K562 (cell line): ENCODE measurements around the gene SESN3. TPM values are rescaled to one million over a fixed set of nuclear protein-coding genes. Genes with fewer than 3 reads are reported as not detected.

Experiments used
- BDP1 ChIP-seq: IDR thresholded peaks from 3 replicates; pipeline ENCODE4 v1.6.1; 2011; ENCODE audit not compliant: insufficient read length, insufficient read depth
- C11orf30 ChIP-seq: fragments of 450-650 bp; IDR thresholded peaks from 2 replicates; pipeline ENCODE4 v1.6.1; 2016; ENCODE audit warnings: low read depth, mild to moderate bottlenecking
- CEBPB ChIP-seq: fragments of 450-650 bp; IDR thresholded peaks from 2 replicates; pipeline ENCODE4 v1.6.1; 2016; ENCODE audit warnings: missing genetic modification characterization, missing compliant biosample characterization
- CREBBP ChIP-seq: IDR thresholded peaks from one replicate; pipeline ENCODE4 v1.6.1; 2012; ENCODE audit warnings: low read depth, mild to moderate bottlenecking, control low read depth, inconsistent platforms, low read length
- E4F1 ChIP-seq: fragments of 250-450 bp; sonication (Bioruptor Pico); IDR thresholded peaks from 2 replicates; pipeline ENCODE4 v1.5.0; 2021; ENCODE audit warnings: mild to moderate bottlenecking, borderline replicate concordance
- EWSR1 ChIP-seq: fragments of 450-650 bp; IDR thresholded peaks from 2 replicates; pipeline ENCODE4 v1.6.1; 2018; ENCODE audit warnings: borderline replicate concordance, mild to moderate bottlenecking, low read depth, moderate library complexity; ENCODE audit not compliant: partially characterized antibody
- HLTF ChIP-seq: fragments of 450-650 bp; IDR thresholded peaks from 2 replicates; pipeline ENCODE4 v1.6.1; 2016
- HMGN3 ChIP-seq: IDR thresholded peaks from 2 replicates; pipeline ENCODE4 v1.6.1; 2011; ENCODE audit warnings: borderline replicate concordance, low read depth, mild to moderate bottlenecking, mixed read lengths, low read length; ENCODE audit not compliant: insufficient read length; ENCODE audit errors: extremely low read depth
- ILF3 ChIP-seq: fragments of 450-650 bp; IDR thresholded peaks from 2 replicates; pipeline ENCODE4 v1.6.1; 2018; ENCODE audit warnings: antibody characterized with exemption, mild to moderate bottlenecking, moderate library complexity, borderline replicate concordance
- KDM2B ChIP-seq: fragments of 250-450 bp; sonication (Bioruptor Pico); IDR thresholded peaks from 2 replicates; pipeline ENCODE4 v1.8.0; 2021; ENCODE audit warnings: mild to moderate bottlenecking, moderate library complexity
- MTA3 ChIP-seq: fragments of 450-650 bp; formaldehyde crosslinking; IDR thresholded peaks from 2 replicates; pipeline ENCODE4 v1.6.1; 2017; ENCODE audit warnings: mild to moderate bottlenecking, borderline replicate concordance
- PBX2 ChIP-seq, 2 experiments: IDR thresholded peaks in 1 of 2; conservative IDR thresholded peaks in 1 of 2; 2 replicates each; pipeline ENCODE4 v1.6.1; 2016; ENCODE audit warnings: low read depth in 2 of 2, mild to moderate bottlenecking in 1 of 2, missing compliant biosample characterization in 1 of 2, missing genetic modification characterization in 1 of 2, moderate library complexity in 1 of 2
- PHB2 ChIP-seq: fragments of 450-650 bp; IDR thresholded peaks from 2 replicates; pipeline ENCODE4 v1.6.1; 2017; ENCODE audit warnings: low read depth
- RBFOX2 ChIP-seq: fragments of 200-400 bp; formaldehyde crosslinking; IDR thresholded peaks from 2 replicates; pipeline ENCODE4 v1.6.1; 2017; ENCODE audit warnings: low read depth, mild to moderate bottlenecking, low read length, moderate library complexity
- RBM17 ChIP-seq: fragments of 200-400 bp; formaldehyde crosslinking; IDR thresholded peaks from 2 replicates; pipeline ENCODE4 v1.6.1; 2017; ENCODE audit warnings: low read depth, mild to moderate bottlenecking, low read length, borderline replicate concordance
- SRSF3 ChIP-seq: fragments of 200-400 bp; formaldehyde crosslinking; IDR thresholded peaks from 2 replicates; pipeline ENCODE4 v1.6.1; 2016; ENCODE audit warnings: mild to moderate bottlenecking, low read length, moderate library complexity; ENCODE audit not compliant: insufficient read depth
- TARDBP ChIP-seq: fragments of 450-650 bp; IDR thresholded peaks from 2 replicates; pipeline ENCODE4 v1.6.1; 2016
- TCF7 ChIP-seq: sonication (generic); IDR thresholded peaks from 2 replicates; pipeline ENCODE4 v1.6.1; 2016; ENCODE audit warnings: antibody characterized with exemption, borderline replicate concordance
- ZFX ChIP-seq: sonication (generic); formaldehyde crosslinking; IDR thresholded peaks from 2 replicates; pipeline ENCODE4 v1.8.0; 2022; ENCODE audit warnings: mild to moderate bottlenecking, missing genetic modification reagents, moderate library complexity
- ZNF165 ChIP-seq: fragments of 250-450 bp; sonication (Bioruptor Pico); IDR thresholded peaks from 2 replicates; pipeline ENCODE4 v1.4.0; 2020; ENCODE audit warnings: borderline replicate concordance
- ZZZ3 ChIP-seq: fragments of 450-650 bp; IDR thresholded peaks from 2 replicates; pipeline ENCODE4 v1.6.1; 2016; ENCODE audit warnings: antibody characterized with exemption, mild to moderate bottlenecking, moderate library complexity
- polyA plus RNA-seq, 8 experiments: library from polyadenylated mRNA; depleted of rRNA in 4 of 8; stranded (reverse) in 5 of 8; unstranded in 3 of 8; fragments of >200 nt; fragmentation: Nextera tagmentation in 2 of 8; fragmentation: Illumina TruSeq in 1 of 8; extraction: Ambion mirVana in 2 of 8; extraction: Trizol in 1 of 8; gene quantifications; 2 replicates each; pipeline versions ENCODE4 v1.2.1 to v1.2.3, GENCODE V29; 2011 to 2014; ENCODE audit warnings: inconsistent platforms in 1 of 8, missing spikeins in 1 of 8
- total RNA-seq, 7 experiments: library from RNA; depleted of rRNA in 6 of 7; stranded (reverse); fragments of >200 nt in 6 of 7; fragmentation: Illumina TruSeq in 2 of 7; extraction: Trizol in 2 of 7; gene quantifications; 2 replicates each; pipeline versions ENCODE4 v1.2.1 to v1.2.3, GENCODE V29; 2011 to 2021; ENCODE audit warnings: low replicate concordance in 1 of 7

The SESN3 gene
- total and polyA plus RNA-seq, 9 of the 15 experiments (the other 6 are each of a cell fraction or from before 2014, with no cell fraction given) = 0.44 to 2.6 (median 1.5) TPM

GRCh38 chr11:95229993-95230809, 801 bp downstream of the SESN3 start (continued):
- TF ChIP-seq ILF3 (no peak), E4F1 (no peak), HLTF (no peak), ZNF165 (CRISPR knock-in tag) (no peak), CREBBP (no peak), C11orf30 (peak; percentile 10; the same call in 1 of the 2 replicates), TARDBP (no peak), CEBPB (tag) (no peak), PHB2 (no peak), TCF7 (no peak), KDM2B (CRISPR knock-in tag) (no peak), EWSR1 (no peak), RBFOX2 (peak; percentile 46; the same call in 1 of the 2 replicates), RBM17 (no peak), BDP1 (no peak), PBX2 (CRISPR knock-in tag; IDR thresholded peaks at IDR 0.05; ENCODE audit: low read depth) (no peak), PBX2 (tag; conservative IDR thresholded peaks at IDR 0.05; ENCODE audit: low read depth) (no peak), ZFX (CRISPR knock-in tag) (no peak), HMGN3 (peak; percentile 25), SRSF3 (no peak), ZZZ3 (no peak), MTA3 (peak; percentile 15; the same call in 1 of the 2 replicates)
